Vagina (tissue), 2 donors: ENCODE results near the gene DMAC1.

Source experiments
- CTCF ChIP-seq, 3 experiments: fragments of 450-650 bp in 2 of 3; fragments of 200-600 bp in 1 of 3; sonication (generic) in 1 of 3; IDR thresholded peaks; one replicate each; pipeline ENCODE4 v1.5.1; 2017 to 2019; ENCODE audit warnings: antibody characterized with exemption in 3 of 3, mild to moderate bottlenecking in 2 of 3, moderate library complexity in 2 of 3
- POLR2A ChIP-seq, 2 donors: fragments of 450-650 bp; IDR thresholded peaks; one replicate each; pipeline ENCODE4 v1.6.1; 2017; ENCODE audit warnings: antibody characterized with exemption in 2 of 2, mild to moderate bottlenecking in 2 of 2, moderate library complexity in 2 of 2
- POLR2AphosphoS5 ChIP-seq, 2 donors: sonication (generic); formaldehyde crosslinking; IDR thresholded peaks; one replicate each; pipeline ENCODE4 v1.9.0; 2017; ENCODE audit warnings: antibody characterized with exemption in 2 of 2, mild to moderate bottlenecking in 2 of 2, low read depth in 1 of 2; ENCODE audit not compliant: insufficient read depth in 1 of 2

- TF ChIP-seq CTCF (IDR thresholded peaks at IDR 0.05) = no peak
- no peak for TF ChIP-seq POLR2A (IDR thresholded peaks at IDR 0.05)
- TF ChIP-seq POLR2AphosphoS5 (IDR thresholded peaks at IDR 0.05; ENCODE audit: insufficient read depth in 1 of 2, low read depth in 1 of 2) = no peak
Observed at GRCh38 chr9:7782400-7783120, 17.0 kb downstream of the DMAC1 start.
